Measurements from ENCODE around the gene CALB2.
A peak's percentile ranks its signal among the peaks of the same experiment; 100 is the strongest.

CALB2 gene

GRCh38 chr16:71396594-71396993 is 38.1 kb downstream of the CALB2 start:
- DNase-seq: no peak

- no peak for DNase-seq
These were observed 41.5 kb downstream of the CALB2 start for GRCh38 chr16:71399801-71400563.

GRCh38 chr16:71402007-71402406 is 43.5 kb downstream of the CALB2 start:
- no peak for DNase-seq

GRCh38 chr16:71402674-71403073 is 44.2 kb downstream of the CALB2 start:
- DNase-seq: no peak

GRCh38 chr16:71404364-71404763 is 45.8 kb downstream of the CALB2 start:
- DNase-seq: no peak

GRCh38 chr16:71406316-71406715 is 47.8 kb downstream of the CALB2 start:
- DNase-seq: no peak

- no peak for DNase-seq
These were observed 48.2 kb downstream of the CALB2 start for GRCh38 chr16:71406724-71407123.

GRCh38 chr16:71407731-71408130 is 49.2 kb downstream of the CALB2 start:
- DNase-seq: no peak

GRCh38 chr16:71408536-71408935 is 50.0 kb downstream of the CALB2 start:
- no peak for DNase-seq

- no peak for DNase-seq
These were observed 50.7 kb downstream of the CALB2 start for GRCh38 chr16:71409011-71409775.

- no peak for DNase-seq
These were observed 51.6 kb downstream of the CALB2 start for GRCh38 chr16:71410146-71410545.

- DNase-seq: peak; percentile 60
These were observed 54.0 kb downstream of the CALB2 start for GRCh38 chr16:71412270-71413160.

GRCh38 chr16:71413341-71413740 is 54.8 kb downstream of the CALB2 start:
- DNase-seq: no peak

GRCh38 chr16:71414038-71414437 is 55.5 kb downstream of the CALB2 start:
- no peak for DNase-seq

GRCh38 chr16:71421911-71422310 is 63.4 kb downstream of the CALB2 start:
- DNase-seq: peak; percentile 9

- no peak for DNase-seq
These were observed 64.5 kb downstream of the CALB2 start for GRCh38 chr16:71423016-71423415.

GRCh38 chr16:71423865-71424264 is 65.3 kb downstream of the CALB2 start:
- no peak for DNase-seq

GRCh38 chr16:71424626-71425025 is 66.1 kb downstream of the CALB2 start:
- DNase-seq: no peak

- DNase-seq: no peak
These were observed 67.2 kb downstream of the CALB2 start for GRCh38 chr16:71425746-71426068.

GRCh38 chr16:71426069-71426879 is 67.8 kb downstream of the CALB2 start:
- DNase-seq: no peak

- DNase-seq: no peak
These were observed 68.5 kb downstream of the CALB2 start for GRCh38 chr16:71426880-71427615.

GRCh38 chr16:71428385-71428784 is 69.9 kb downstream of the CALB2 start:
- DNase-seq: no peak
